ENCODE data around the gene VNN1. TPM values are rescaled to one million over a fixed set of nuclear protein-coding genes. Genes with fewer than 3 reads are reported as not detected.

VNN1 gene
- total and polyA plus RNA-seq, 2 donors (not counting 3 experiments of a cell fraction or from before 2014, with no cell fraction given): not detected

DNA sequence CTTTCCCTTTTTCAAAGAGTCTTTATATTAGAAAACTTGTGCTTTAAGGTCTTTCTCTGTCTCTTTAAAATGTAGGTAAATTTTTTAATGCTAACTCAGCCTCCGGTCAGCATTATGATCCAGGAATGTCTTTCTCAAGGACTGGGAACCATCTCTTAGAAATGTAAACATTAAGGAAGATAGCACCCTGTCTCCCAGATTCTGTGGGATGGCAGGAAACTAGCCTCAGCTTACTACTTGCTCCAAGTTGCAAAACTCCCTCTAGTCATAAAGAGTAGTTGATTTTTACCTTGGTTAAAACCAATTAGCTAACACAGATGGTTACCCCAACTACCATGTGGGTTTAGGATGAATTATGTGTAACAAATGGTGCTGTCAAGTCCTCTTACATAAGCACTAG lies 50.2 kb downstream of the VNN1 start:
- no peak overlapping the region for H3K27ac ChIP-seq (ENCODE audit: insufficient read depth, low read depth, low read length)
- no peaks in the 10 kb centered on the region for H3K9me3 ChIP-seq (replicated peaks; ENCODE audit: control insufficient read depth, insufficient read depth, low read length)
- no peaks in the 10 kb centered on the region for H4K20me1 ChIP-seq (replicated peaks; ENCODE audit: control insufficient read depth, extremely low read depth, insufficient read depth, low read length)
- dilution Hi-C loops (cut with MboI; ENCODE audit: extremely low pct_ligation_motif_present, low sequenced_read_pairs) (no loop called here), intact Hi-C loops (cut with micrococcal nuclease) (no loop called here)
- no peak overlapping the region for H3K9ac ChIP-seq (replicated peaks; ENCODE audit: extremely low read depth, insufficient read depth, low read length)
- H3K9me1 ChIP-seq (replicated peaks; ENCODE audit: control insufficient read depth, extremely low read depth, insufficient read depth, low read length): no peaks in the 10 kb centered on the region
- H3K79me2 ChIP-seq (ENCODE audit: control insufficient read depth, insufficient read depth, low read length): no peaks in the 10 kb centered on the region
- TF ChIP-seq MAX (IDR thresholded peaks at IDR 0.05; ENCODE audit: insufficient read depth, insufficient read length) (no peak), POLR2AphosphoS5 (IDR thresholded peaks at IDR 0.05; ENCODE audit: insufficient read depth, low read depth, low read length) (no peak)
- no peak for DNase-seq (ENCODE audit: low read depth, low spot score)
- no TSS peak for BruUV-seq (replicated peaks)
- POLR2A ChIA-PET: no interaction called here
- no peak overlapping the region for H3K4me2 ChIP-seq (ENCODE audit: insufficient read depth, low read length)
- no peak overlapping the region for H3K4me3 ChIP-seq (replicated peaks in 1 of 3; ENCODE audit: insufficient read depth in 1 of 3, low read depth in 1 of 3, low read length in 3 of 3)
- peaks cover 0 to 2% of the 10 kb centered on the region in 2 experiments for H3K27me3 ChIP-seq (ENCODE audit: control insufficient read depth in 2 of 2, insufficient read depth in 2 of 2, low read length in 2 of 2)
- CTCF ChIA-PET: no interaction called here
- no peaks in the 10 kb centered on the region for H3K36me3 ChIP-seq (ENCODE audit: control insufficient read depth in 2 of 2, extremely low read depth in 1 of 2, insufficient read depth in 2 of 2, low read length in 2 of 2)
- H3K4me1 ChIP-seq (ENCODE audit: control insufficient read depth, extremely low read depth, insufficient read depth, low read length): no peaks in the 10 kb centered on the region
- no peak for FAIRE-seq
- H2AFZ ChIP-seq (ENCODE audit: low read depth, low read length): no peak overlapping the region

DNA sequence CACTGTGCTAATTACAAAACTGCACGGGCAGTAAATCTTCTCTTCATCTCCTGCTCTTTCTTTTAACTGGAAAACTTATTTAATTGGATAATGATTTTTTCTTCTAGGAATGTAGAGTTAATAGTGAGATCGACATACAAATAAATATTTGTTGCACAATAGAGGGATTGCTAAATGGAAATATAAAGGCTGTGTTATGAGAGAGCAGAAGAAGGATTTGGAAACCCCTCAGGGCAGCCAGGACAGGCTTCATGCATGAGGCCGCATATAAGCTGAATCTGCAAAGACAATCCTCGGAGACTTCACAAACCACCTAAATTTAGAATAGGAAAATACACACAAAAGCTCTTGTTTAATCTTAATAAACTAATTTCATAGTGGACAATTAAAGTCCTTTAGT lies 51.9 kb downstream of the VNN1 start:
- Histone ChIP-seq H3K36me3 (ENCODE audit: control insufficient read depth in 2 of 2, extremely low read depth in 1 of 2, insufficient read depth in 2 of 2, low read length in 2 of 2) (no peaks in the 10 kb centered on the region), H3K9ac (replicated peaks; ENCODE audit: extremely low read depth, insufficient read depth, low read length) (no peak overlapping the region), H3K4me1 (ENCODE audit: control insufficient read depth, extremely low read depth, insufficient read depth, low read length) (peaks cover 2% of the 10 kb centered on the region), H3K4me3 (replicated peaks in 1 of 3; ENCODE audit: insufficient read depth in 1 of 3, low read depth in 1 of 3, low read length in 3 of 3) (no peak overlapping the region), H4K20me1 (replicated peaks; ENCODE audit: control insufficient read depth, extremely low read depth, insufficient read depth, low read length) (no peaks in the 10 kb centered on the region), H3K9me3 (replicated peaks; ENCODE audit: control insufficient read depth, insufficient read depth, low read length) (no peaks in the 10 kb centered on the region), H3K79me2 (ENCODE audit: control insufficient read depth, insufficient read depth, low read length) (no peaks in the 10 kb centered on the region), H3K4me2 (ENCODE audit: insufficient read depth, low read length) (no peak overlapping the region), H3K9me1 (replicated peaks; ENCODE audit: control insufficient read depth, extremely low read depth, insufficient read depth, low read length) (no peaks in the 10 kb centered on the region), H3K27me3 (ENCODE audit: control insufficient read depth in 2 of 2, insufficient read depth in 2 of 2, low read length in 2 of 2) (peaks cover 0 to 2% of the 10 kb centered on the region in 2 experiments), H2AFZ (ENCODE audit: low read depth, low read length) (no peak overlapping the region), H3K27ac (ENCODE audit: insufficient read depth, low read depth, low read length) (no peak overlapping the region)
- POLR2A ChIA-PET: no interaction called here
- no peak for TF ChIP-seq MYC (IDR thresholded peaks at IDR 0.05; ENCODE audit: low read depth, low read length)
- TF ChIP-seq, protein P1, sequence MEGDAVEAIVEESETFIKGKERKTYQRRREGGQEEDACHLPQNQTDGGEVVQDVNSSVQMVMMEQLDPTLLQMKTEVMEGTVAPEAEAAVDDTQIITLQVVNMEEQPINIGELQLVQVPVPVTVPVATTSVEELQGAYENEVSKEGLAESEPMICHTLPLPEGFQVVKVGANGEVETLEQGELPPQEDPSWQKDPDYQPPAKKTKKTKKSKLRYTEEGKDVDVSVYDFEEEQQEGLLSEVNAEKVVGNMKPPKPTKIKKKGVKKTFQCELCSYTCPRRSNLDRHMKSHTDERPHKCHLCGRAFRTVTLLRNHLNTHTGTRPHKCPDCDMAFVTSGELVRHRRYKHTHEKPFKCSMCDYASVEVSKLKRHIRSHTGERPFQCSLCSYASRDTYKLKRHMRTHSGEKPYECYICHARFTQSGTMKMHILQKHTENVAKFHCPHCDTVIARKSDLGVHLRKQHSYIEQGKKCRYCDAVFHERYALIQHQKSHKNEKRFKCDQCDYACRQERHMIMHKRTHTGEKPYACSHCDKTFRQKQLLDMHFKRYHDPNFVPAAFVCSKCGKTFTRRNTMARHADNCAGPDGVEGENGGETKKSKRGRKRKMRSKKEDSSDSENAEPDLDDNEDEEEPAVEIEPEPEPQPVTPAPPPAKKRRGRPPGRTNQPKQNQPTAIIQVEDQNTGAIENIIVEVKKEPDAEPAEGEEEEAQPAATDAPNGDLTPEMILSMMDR (IDR thresholded peaks at IDR 0.05; ENCODE audit: extremely low read depth in 1 of 2, insufficient read depth in 1 of 2, low read depth in 1 of 2, low read length in 2 of 2): no peak
- TF ChIP-seq POLR2AphosphoS5 (IDR thresholded peaks at IDR 0.05; ENCODE audit: insufficient read depth, low read depth, low read length): no peak
- no peak for TF ChIP-seq JUN (IDR thresholded peaks at IDR 0.05; ENCODE audit: borderline replicate concordance, insufficient read depth, insufficient read length, low read depth)
- no peak for DNase-seq (ENCODE audit: low read depth, low spot score)
- CTCF ChIA-PET: interaction anchor here (1.0 kb wide), 1 partner anchor 382 kb away, joined by 4 read pairs; no protein-coding TSS in a partner anchor
- dilution Hi-C loops (cut with MboI; ENCODE audit: extremely low pct_ligation_motif_present, low sequenced_read_pairs) (no loop called here), intact Hi-C loops (cut with micrococcal nuclease) (no loop called here)
- BruUV-seq (replicated peaks): no TSS peak
- no peak for FAIRE-seq

All from endothelial cell of umbilical vein (primary cell).